PC-3 (cell line): ENCODE measurements around the gene OR2AG1.

Experiments used
- CTCF ChIP-seq: fragments of 300-600 bp; sonication (generic); conservative IDR thresholded peaks from 2 replicates; pipeline ENCODE4 v1.5.1; 2017; ENCODE audit warnings: antibody characterized with exemption, low read depth, mild to moderate bottlenecking, low read length
- EZH2 ChIP-seq: fragments of 300-600 bp; sonication (generic); IDR thresholded peaks from one replicate; pipeline ENCODE4 v1.6.1; 2017; ENCODE audit warnings: antibody characterized with exemption, mild to moderate bottlenecking, low read length; ENCODE audit not compliant: unreplicated experiment
- EZH2phosphoT487 ChIP-seq: fragments of 300-600 bp; sonication (generic); IDR thresholded peaks from 2 replicates; pipeline ENCODE4 v1.6.1; 2018; ENCODE audit warnings: mild to moderate bottlenecking, antibody characterized with exemption, low read length, borderline replicate concordance

GRCh38 chr11:6737872-6738466 is 44.9 kb upstream of the OR2AG1 start:
- peak; percentile 72 for TF ChIP-seq CTCF
- TF ChIP-seq EZH2, result no peak
- TF ChIP-seq EZH2phosphoT487, result no peak
